GM10266 (cell line): ENCODE data around the gene ASIC1.

ENCODE experiments used
- DNase-seq: peaks from one replicate; pipeline ENCODE4 v3.0.0; 2012; ENCODE audit errors: extremely low spot score
- CTCF ChIP-seq: IDR thresholded peaks from 2 replicates; pipeline ENCODE4 v1.5.1; 2012; ENCODE audit warnings: mild to moderate bottlenecking, low read depth; ENCODE audit not compliant: control insufficient read depth, insufficient read depth; ENCODE audit errors: missing control alignments

ASIC1 gene

GRCh38 chr12:50041062-50041860, 16.1 kb upstream of the ASIC1 start:
- no peak for DNase-seq

GRCh38 chr12:50041962-50042361, 15.4 kb upstream of the ASIC1 start:
- no peak for TF ChIP-seq CTCF
- DNase-seq: no peak

More at GRCh38 chr12:50041062-50041860, 16.1 kb upstream of the ASIC1 start:
- TF ChIP-seq CTCF: no peak

- DNase-seq: no peak
- TF ChIP-seq CTCF: no peak
Measured at GRCh38 chr12:50042693-50043092, 14.7 kb upstream of the ASIC1 start.

GRCh38 chr12:50043308-50043707, 14.1 kb upstream of the ASIC1 start:
- no peak for TF ChIP-seq CTCF
- no peak for DNase-seq

- no peak for DNase-seq
- TF ChIP-seq CTCF: no peak
Measured at GRCh38 chr12:50043854-50044253, 13.5 kb upstream of the ASIC1 start.

GRCh38 chr12:50047693-50048250, 9.6 kb upstream of the ASIC1 start:
- no peak for DNase-seq
- TF ChIP-seq CTCF: no peak

- no peak for TF ChIP-seq CTCF
Measured at GRCh38 chr12:50049254-50050118, 7.9 kb upstream of the ASIC1 start.

More at GRCh38 chr12:50049254-50050118, 7.9 kb upstream of the ASIC1 start:
- no peak for DNase-seq
